Peyer's patch (tissue), 4 donors: ENCODE data around the gene LRBA.

Experiments
- POLR2A ChIP-seq, 2 donors: fragments of 450-650 bp; IDR thresholded peaks; one replicate each; pipeline ENCODE4 v1.5.1; 2017; ENCODE audit warnings: antibody characterized with exemption in 2 of 2, mild to moderate bottlenecking in 2 of 2, moderate library complexity in 2 of 2
- TF ChIP-seq, protein P1 (sequence below), 6 experiments: fragments of 450-650 bp in 4 of 6; fragments of 200-600 bp in 2 of 6; sonication (generic) in 1 of 6; IDR thresholded peaks; one replicate each; pipeline ENCODE4 v1.5.1; 2017 to 2019; ENCODE audit warnings: antibody characterized with exemption in 6 of 6, mild to moderate bottlenecking in 3 of 6, moderate library complexity in 1 of 6

DNA sequence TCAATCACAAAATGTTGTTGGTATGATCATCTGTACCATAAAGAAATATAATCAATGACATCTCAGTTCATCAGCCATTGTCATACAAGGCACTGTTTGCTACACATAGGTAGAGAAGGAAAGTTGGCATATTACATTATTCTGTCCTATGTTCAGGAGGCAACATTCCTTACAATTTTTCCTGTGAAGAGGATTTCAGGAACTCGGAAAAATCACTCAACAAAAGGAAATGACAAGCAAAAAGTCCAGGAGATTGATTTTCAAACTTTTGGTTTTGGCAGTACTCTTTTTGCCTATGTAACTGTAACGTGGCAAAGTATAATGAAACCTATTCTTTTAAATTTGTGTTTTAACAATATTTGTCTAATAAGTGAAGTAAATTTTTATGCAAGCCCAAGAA lies 301.8 kb downstream of the LRBA start:
- TF ChIP-seq, protein P1, sequence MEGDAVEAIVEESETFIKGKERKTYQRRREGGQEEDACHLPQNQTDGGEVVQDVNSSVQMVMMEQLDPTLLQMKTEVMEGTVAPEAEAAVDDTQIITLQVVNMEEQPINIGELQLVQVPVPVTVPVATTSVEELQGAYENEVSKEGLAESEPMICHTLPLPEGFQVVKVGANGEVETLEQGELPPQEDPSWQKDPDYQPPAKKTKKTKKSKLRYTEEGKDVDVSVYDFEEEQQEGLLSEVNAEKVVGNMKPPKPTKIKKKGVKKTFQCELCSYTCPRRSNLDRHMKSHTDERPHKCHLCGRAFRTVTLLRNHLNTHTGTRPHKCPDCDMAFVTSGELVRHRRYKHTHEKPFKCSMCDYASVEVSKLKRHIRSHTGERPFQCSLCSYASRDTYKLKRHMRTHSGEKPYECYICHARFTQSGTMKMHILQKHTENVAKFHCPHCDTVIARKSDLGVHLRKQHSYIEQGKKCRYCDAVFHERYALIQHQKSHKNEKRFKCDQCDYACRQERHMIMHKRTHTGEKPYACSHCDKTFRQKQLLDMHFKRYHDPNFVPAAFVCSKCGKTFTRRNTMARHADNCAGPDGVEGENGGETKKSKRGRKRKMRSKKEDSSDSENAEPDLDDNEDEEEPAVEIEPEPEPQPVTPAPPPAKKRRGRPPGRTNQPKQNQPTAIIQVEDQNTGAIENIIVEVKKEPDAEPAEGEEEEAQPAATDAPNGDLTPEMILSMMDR (IDR thresholded peaks at IDR 0.05): no peak
- no peak for TF ChIP-seq POLR2A (IDR thresholded peaks at IDR 0.05)
